ENCODE results near the gene OBI1.

Gene OBI1

GRCh38 chr13:78598116-78598781 lies 60.7 kb downstream of the OBI1 start:
- H3K4me3 ChIP-seq (ENCODE audit: low read depth, low read length): no peak overlapping the region
- no peak for TF ChIP-seq CTCF (IDR thresholded peaks at IDR 0.05; ENCODE audit: borderline replicate concordance, insufficient read depth, low read depth, low read length)

GRCh38 chr13:78597602-78597932 lies 61.4 kb downstream of the OBI1 start:
- TF ChIP-seq CTCF (IDR thresholded peaks at IDR 0.05; ENCODE audit: borderline replicate concordance, insufficient read depth, low read depth, low read length): no peak
- no peak overlapping the region for H3K4me3 ChIP-seq (ENCODE audit: low read depth, low read length)

- no peak for TF ChIP-seq CTCF (IDR thresholded peaks at IDR 0.05; ENCODE audit: borderline replicate concordance, insufficient read depth, low read depth, low read length)
- H3K4me3 ChIP-seq (ENCODE audit: low read depth, low read length): no peak overlapping the region
Observed at GRCh38 chr13:78596736-78597601, 62.0 kb downstream of the OBI1 start.

- no peak overlapping the region for H3K4me3 ChIP-seq (ENCODE audit: low read depth, low read length)
- no peak for TF ChIP-seq CTCF (IDR thresholded peaks at IDR 0.05; ENCODE audit: borderline replicate concordance, insufficient read depth, low read depth, low read length)
Observed at GRCh38 chr13:78596399-78596735, 62.6 kb downstream of the OBI1 start.

GRCh38 chr13:78595495-78596398 lies 63.2 kb downstream of the OBI1 start:
- no peak overlapping the region for H3K4me3 ChIP-seq (ENCODE audit: low read depth, low read length)
- TF ChIP-seq CTCF (IDR thresholded peaks at IDR 0.05; ENCODE audit: borderline replicate concordance, insufficient read depth, low read depth, low read length): no peak

- no peak overlapping the region for H3K4me3 ChIP-seq (ENCODE audit: low read depth, low read length)
Observed at GRCh38 chr13:78594456-78594975, 64.4 kb downstream of the OBI1 start.

More at GRCh38 chr13:78594456-78594975, 64.4 kb downstream of the OBI1 start:
- no peak for TF ChIP-seq CTCF (IDR thresholded peaks at IDR 0.05; ENCODE audit: borderline replicate concordance, insufficient read depth, low read depth, low read length)
